Common myeloid progenitor, CD34-positive (primary cell): ENCODE measurements around the gene OGFR.

Experiments used
- CTCF ChIA-PET: fragments of 350-600 bp; sonication (Branson Sonifier 250); formaldehyde crosslinking; loops from one replicate; lab custom pipeline; 2021; ENCODE audit warnings: antibody characterized with exemption; lab: Charles Lee
- POLR2A ChIA-PET: fragments of 350-600 bp; sonication (Branson Sonifier 250); formaldehyde crosslinking; loops from one replicate; lab custom pipeline; 2021; ENCODE audit warnings: antibody characterized with exemption; lab: Charles Lee
- DNase-seq, 3 donors: peaks; one replicate each; pipeline versions ENCODE4 v3.0.0 to v3.0.0-alpha.2; 2013
- H3K27ac ChIP-seq, 2 experiments: 1 replicate in 1 of 2; 2 replicates in 1 of 2; pipeline ENCODE4 v1.7.0; 2013; ENCODE audit warnings: inconsistent platforms in 2 of 2, low read length in 2 of 2, mild to moderate bottlenecking in 2 of 2, low read depth in 1 of 2, moderate library complexity in 1 of 2; ENCODE audit not compliant: severe bottlenecking in 2 of 2, insufficient read depth in 1 of 2, poor library complexity in 1 of 2
- H3K27me3 ChIP-seq, 5 experiments: replicated peaks in 2 of 5; 1 replicate in 3 of 5; 2 replicates in 2 of 5; pipeline versions ENCODE4 v1.6.1 to v1.7.0; 2013; ENCODE audit warnings: low read length in 4 of 5, mild to moderate bottlenecking in 2 of 5, moderate library complexity in 2 of 5, inconsistent platforms in 1 of 5; ENCODE audit not compliant: insufficient read depth in 5 of 5, control insufficient read depth in 4 of 5
- H3K36me3 ChIP-seq, 4 experiments: 1 replicate in 2 of 4; 2 replicates in 2 of 4; pipeline versions ENCODE4 v1.6.1 to v1.7.0; 2013; ENCODE audit warnings: low read length in 3 of 4, control low read depth in 1 of 4, mild to moderate bottlenecking in 1 of 4; ENCODE audit not compliant: control insufficient read depth in 4 of 4, insufficient read depth in 4 of 4
- H3K4me1 ChIP-seq, 4 experiments: 1 replicate in 3 of 4; 2 replicates in 1 of 4; pipeline versions ENCODE4 v1.6.1 to v1.7.1; 2013; ENCODE audit warnings: low read length in 3 of 4, mild to moderate bottlenecking in 3 of 4, control low read depth in 1 of 4, inconsistent platforms in 1 of 4, moderate library complexity in 1 of 4; ENCODE audit not compliant: control insufficient read depth in 4 of 4, insufficient read depth in 4 of 4; ENCODE audit errors: control extremely low read depth in 1 of 4
- H3K4me3 ChIP-seq, 7 experiments: 1 replicate in 4 of 7; 2 replicates in 3 of 7; pipeline versions ENCODE4 v1.5.1 to v1.7.0; 2013; ENCODE audit warnings: mild to moderate bottlenecking in 7 of 7, low read length in 6 of 7, moderate library complexity in 6 of 7, inconsistent platforms in 2 of 7, low read depth in 2 of 7, control low read depth in 1 of 7; ENCODE audit not compliant: insufficient read depth in 4 of 7, control insufficient read depth in 1 of 7; ENCODE audit errors: extremely low read depth in 1 of 7
- H3K9me3 ChIP-seq, 5 experiments: 1 replicate in 4 of 5; 2 replicates in 1 of 5; pipeline versions ENCODE4 v1.6.1 to v1.7.1; 2013; ENCODE audit warnings: low read length in 4 of 5, mild to moderate bottlenecking in 2 of 5, inconsistent platforms in 1 of 5, low read depth in 1 of 5, moderate library complexity in 1 of 5; ENCODE audit not compliant: control insufficient read depth in 4 of 5, insufficient read depth in 2 of 5; ENCODE audit errors: control extremely low read depth in 1 of 5
- WGBS: methylation state at CpG from one replicate; pipeline ENCODE4 v1.1.5; 2013; ENCODE audit not compliant: insufficient coverage; 5-methylcytosine and 5-hydroxymethylcytosine counted together

The OGFR gene

DNA sequence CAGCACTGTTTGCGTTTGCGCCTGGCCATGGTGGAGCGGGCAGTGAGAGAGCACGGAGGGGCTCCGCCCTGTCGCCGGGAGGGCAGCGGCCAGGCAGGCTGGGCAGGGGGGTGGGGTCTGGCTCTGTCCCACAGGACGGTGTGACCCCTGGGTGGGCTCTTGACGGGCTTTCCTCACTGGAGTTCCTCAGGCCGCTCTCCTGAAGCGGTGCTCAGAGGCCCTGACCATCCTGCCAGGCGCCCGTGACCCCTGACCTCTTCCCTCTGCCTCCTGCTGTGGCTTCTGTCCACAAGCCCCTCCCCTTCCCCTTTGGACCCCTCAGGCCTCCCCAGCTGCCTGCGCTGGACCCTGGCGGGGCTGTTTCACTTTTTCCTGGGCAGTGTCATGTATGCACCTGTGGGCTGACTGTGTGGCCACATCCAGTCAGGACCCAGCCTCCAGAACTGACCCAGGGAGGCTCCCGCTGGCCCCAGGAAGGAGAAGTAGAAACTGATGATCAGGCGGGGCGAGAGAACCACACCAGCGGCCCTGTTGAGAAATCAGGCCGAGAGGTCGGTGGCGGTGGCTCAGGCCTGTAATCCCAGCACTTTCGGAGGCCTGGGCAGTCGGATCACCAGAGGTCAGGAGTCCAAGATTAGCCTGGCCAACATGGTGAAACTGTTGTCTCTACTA lies 1.2 kb downstream of the OGFR start:
- DNase-seq = no peak
- ChIA-PET CTCF (interaction anchor here (1.2 to 1.5 kb wide), 2 partner anchors 101 to 189 kb away, joined by 3 read pairs; no protein-coding TSS in a partner anchor), POLR2A (interaction anchor here (0.7 kb wide), 1 partner anchor 154 kb away, joined by 3 read pairs; no protein-coding TSS in a partner anchor)
- Histone ChIP-seq H3K9me3 (no peaks in the 10 kb centered on the region), H3K27me3 (no peaks in the 10 kb centered on the region), H3K4me1 (peaks cover 0 to 38% (median 23%) of the 10 kb centered on the region in 4 experiments), H3K36me3 (peaks cover 3 to 50% (median 28%) of the 10 kb centered on the region in 4 experiments), H3K4me3 (peak overlapping the region; percentile 42 to 92 (median 85)), H3K27ac (peak overlapping the region in 1 of 2 experiments; percentile 58)
- 51% methylated on average over 25 of the region's 25 CpGs for WGBS

DNA sequence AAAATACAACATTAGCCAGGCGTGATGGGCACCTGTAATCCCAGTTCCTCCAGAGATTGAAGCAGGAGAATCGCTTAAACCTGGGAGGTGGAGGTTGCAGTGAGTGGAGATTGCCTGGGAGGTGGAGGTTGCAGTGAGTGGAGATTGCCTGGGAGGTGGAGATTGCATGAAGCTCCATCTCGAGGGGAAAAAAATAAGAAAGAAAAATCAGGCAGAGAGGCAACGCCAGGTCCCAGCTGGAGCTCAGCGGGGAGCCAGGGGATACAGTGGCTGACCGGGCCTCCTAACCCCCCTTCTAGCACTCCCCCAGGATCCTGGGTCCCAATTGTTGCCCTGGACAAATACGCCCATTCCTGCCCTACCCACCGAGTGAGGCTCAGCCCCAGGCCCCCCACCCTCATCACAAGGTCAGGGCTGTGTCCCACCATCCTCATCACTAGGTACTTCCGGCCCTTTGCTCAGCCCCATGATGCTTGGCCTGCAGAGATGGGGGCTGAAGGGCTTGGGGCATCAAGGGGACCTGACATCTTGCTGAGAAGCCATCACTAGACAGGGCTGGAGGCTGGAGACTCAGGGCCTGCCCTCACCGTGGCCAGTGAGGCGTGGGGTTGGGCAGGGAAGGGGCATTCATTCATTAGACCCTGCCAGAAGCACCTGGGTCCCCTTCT lies 1.9 kb downstream of the OGFR start:
- Histone ChIP-seq H3K9me3 (no peaks in the 10 kb centered on the region), H3K4me3 (peak overlapping the region in 6 of 7 experiments; percentile 8 to 92 (median 86)), H3K27me3 (no peaks in the 10 kb centered on the region), H3K4me1 (peaks cover 0 to 38% (median 23%) of the 10 kb centered on the region in 4 experiments), H3K36me3 (peaks cover 3 to 50% (median 28%) of the 10 kb centered on the region in 4 experiments), H3K27ac (no peak overlapping the region)
- no peak for DNase-seq
- WGBS = 73% methylated on average over 9 of the region's 11 CpGs
- POLR2A ChIA-PET = no interaction called here
- CTCF ChIA-PET = interaction anchor here (1.2 to 2.8 kb wide), 4 partner anchors 10 to 139 kb away, joined by 3 to 13 read pairs (median 6); partner anchors contain the start of gene MRGBP

DNA sequence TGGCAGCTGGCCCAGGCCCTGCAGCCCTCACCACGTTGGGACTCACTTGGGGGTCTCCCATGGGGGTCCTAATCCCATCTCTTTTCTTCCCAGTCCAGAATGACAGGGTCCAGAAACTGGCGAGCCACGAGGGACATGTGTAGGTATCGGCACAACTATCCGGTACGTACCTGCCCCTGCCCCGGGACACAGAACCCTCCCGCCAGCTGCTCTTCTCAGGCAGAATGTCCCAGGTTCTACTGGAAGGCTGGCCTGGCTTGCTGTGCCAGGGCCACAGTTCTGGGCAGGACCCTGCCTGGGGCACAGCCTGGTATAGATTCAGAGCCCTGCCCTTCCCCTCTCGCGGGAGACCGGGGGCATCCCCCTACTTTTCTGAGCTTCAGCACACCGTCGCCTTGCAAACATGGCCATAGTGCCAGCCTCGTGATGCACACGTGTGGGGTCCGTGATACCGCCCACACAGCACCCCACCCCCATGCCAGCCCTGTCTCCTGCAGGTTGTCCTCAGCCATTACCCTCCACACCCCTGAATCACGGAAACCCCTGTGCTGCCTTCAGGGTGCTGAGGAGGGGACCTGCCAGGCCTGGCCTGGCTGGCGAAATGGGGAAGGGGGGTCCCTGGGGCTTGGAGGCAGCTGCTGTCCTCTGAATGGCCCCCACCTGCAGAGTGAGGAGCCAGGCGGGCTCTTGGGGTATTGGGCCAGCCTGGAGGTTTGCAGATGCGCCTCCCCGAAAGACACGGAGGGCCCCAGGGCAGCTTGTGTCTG lies 3.0 kb downstream of the OGFR start:
- WGBS = 90% methylated on average over 20 of the region's 23 CpGs
- Histone ChIP-seq H3K36me3 (peaks cover 4 to 60% (median 33%) of the 10 kb centered on the region in 4 experiments), H3K4me1 (peaks cover 0 to 33% (median 23%) of the 10 kb centered on the region in 4 experiments)

DNA sequence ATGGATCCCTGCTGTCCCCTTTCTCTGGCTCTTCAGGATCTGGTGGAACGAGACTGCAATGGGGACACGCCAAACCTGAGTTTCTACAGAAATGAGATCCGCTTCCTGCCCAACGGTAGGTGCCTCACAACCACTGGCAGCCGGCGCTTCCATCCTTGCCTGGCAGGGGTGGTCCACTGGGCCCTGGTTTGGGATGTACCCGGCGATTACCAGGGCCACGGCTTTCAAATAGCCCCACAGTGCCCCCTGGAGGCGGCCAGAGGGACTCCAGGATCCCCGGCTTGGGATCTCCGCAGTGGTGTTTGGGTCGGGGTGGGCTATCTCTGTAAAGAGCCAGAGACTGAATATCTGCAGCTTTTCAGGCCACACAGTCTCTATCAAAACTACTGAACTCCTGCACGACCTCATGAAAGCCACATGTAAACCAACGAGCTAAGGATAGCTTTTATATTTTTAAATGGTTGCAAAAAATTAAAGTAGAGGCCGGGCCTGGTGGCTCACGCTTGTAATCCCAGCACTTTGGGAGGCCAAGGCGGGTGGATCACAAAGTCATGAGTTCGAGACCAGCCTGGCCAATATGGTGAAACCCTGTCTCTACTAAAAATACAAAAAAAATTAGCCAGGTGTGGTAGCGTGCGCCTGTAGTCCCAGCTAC lies 3.7 kb downstream of the OGFR start:
- no peak overlapping the region for H3K4me3 ChIP-seq
- WGBS = 35% methylated on average over 14 of the region's 21 CpGs
- ChIA-PET CTCF (interaction anchor here (0.7 to 3.1 kb wide), 15 partner anchors 9 to 191 kb away, joined by 3 to 13 read pairs (median 4); partner anchors contain the start of genes COL9A3 and MRGBP), POLR2A (no interaction called here)
- H3K36me3 ChIP-seq = peaks cover 5 to 63% (median 36%) of the 10 kb centered on the region in 4 experiments
- peaks cover 0 to 27% (median 22%) of the 10 kb centered on the region in 4 experiments for H3K4me1 ChIP-seq
- H3K27me3 ChIP-seq = no peaks in the 10 kb centered on the region
- peak; percentile 59 to 72 (median 66) for DNase-seq
- no peak overlapping the region for H3K27ac ChIP-seq
- H3K9me3 ChIP-seq = no peaks in the 10 kb centered on the region

More for the DNA sequence above, 3.0 kb downstream of the OGFR start:
- no peak overlapping the region for H3K27ac ChIP-seq
- no peak overlapping the region for H3K4me3 ChIP-seq
- POLR2A ChIA-PET = no interaction called here
- DNase-seq = no peak
- CTCF ChIA-PET = interaction anchor here (0.8 to 3.1 kb wide), 13 partner anchors 8 to 191 kb away, joined by 3 to 13 read pairs (median 4); partner anchors contain the start of gene MRGBP
- H3K9me3 ChIP-seq = no peaks in the 10 kb centered on the region
- no peaks in the 10 kb centered on the region for H3K27me3 ChIP-seq

DNA sequence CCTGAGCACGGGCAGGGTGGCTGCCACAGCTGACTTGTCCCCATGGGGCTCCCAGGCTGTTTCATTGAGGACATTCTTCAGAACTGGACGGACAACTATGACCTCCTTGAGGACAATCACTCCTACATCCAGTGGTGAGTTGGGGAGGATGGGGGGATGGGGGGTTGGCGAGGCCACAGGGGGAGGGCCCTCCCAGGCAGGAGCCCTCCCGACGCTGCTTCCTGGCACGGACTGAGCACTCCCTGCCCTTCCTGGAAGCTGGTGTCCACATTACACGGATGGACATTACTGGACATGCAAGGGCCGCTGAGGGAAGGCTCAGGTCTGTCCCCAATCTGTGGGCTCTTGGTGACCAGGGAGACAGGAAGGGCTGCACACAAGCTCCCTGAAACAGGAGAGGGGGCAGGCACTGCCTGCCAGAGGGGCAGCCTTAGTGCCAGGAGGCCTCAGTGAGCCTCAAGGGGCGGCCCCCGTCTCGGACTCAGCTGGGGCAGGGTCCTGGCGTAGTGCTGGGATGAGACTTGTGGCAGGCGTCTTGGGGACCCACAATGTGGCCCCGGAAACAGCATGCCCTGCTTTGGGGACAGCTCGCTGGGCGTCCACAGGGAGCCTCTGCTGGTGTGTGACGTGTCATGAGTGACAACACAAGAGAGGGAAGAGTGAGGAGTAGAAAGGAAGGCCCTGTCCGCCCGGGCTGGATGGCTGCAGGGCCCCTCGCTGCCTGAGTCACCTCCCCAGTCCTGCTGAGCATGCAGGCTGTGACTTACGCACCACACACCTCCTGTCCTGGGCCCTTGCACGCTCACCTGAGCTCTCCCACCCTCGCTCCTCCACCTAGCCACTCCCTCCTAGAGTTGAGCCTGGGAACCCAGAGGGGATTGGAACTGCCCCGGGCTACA lies 5.1 kb downstream of the OGFR start:
- Histone ChIP-seq H3K27ac (no peak overlapping the region), H3K9me3 (no peaks in the 10 kb centered on the region), H3K27me3 (peaks cover 0 to 4% (median under 1%) of the 10 kb centered on the region in 5 experiments), H3K4me1 (peaks cover 0 to 19% (median 15%) of the 10 kb centered on the region in 4 experiments), H3K4me3 (no peak overlapping the region), H3K36me3 (peaks cover 5 to 71% (median 42%) of the 10 kb centered on the region in 4 experiments)
- POLR2A ChIA-PET = interaction anchor here (0.7 kb wide), 1 partner anchor 21 kb away, joined by 3 read pairs; no protein-coding TSS in a partner anchor
- CTCF ChIA-PET = interaction anchor here (0.8 to 3.1 kb wide), 8 partner anchors 8 to 193 kb away, joined by 4 to 10 read pairs (median 7); partner anchors contain the start of genes COL9A3 and MRGBP
- WGBS = 97% methylated on average over 19 of the region's 24 CpGs
- DNase-seq = no peak
